Skin epidermis (tissue), 12 donors: ENCODE data around the gene WAPL.
A peak's percentile ranks its signal among the peaks of the same experiment; 100 is the strongest.

Experiments
- H3K27ac ChIP-seq, 21 experiments: fragments of 200-600 bp; sonication (generic) in 11 of 21; one replicate each; pipeline ENCODE4 v1.5.0; 2020; ENCODE audit warnings: mild to moderate bottlenecking in 3 of 21, inconsistent platforms in 2 of 21, moderate library complexity in 2 of 21
- H3K4me3 ChIP-seq, 7 experiments: fragments of 200-600 bp; sonication (generic) in 2 of 7; one replicate each; pipeline ENCODE4 v1.5.0; 2020; ENCODE audit warnings: inconsistent platforms in 2 of 7, mild to moderate bottlenecking in 2 of 7, moderate library complexity in 1 of 7

The WAPL gene

DNA sequence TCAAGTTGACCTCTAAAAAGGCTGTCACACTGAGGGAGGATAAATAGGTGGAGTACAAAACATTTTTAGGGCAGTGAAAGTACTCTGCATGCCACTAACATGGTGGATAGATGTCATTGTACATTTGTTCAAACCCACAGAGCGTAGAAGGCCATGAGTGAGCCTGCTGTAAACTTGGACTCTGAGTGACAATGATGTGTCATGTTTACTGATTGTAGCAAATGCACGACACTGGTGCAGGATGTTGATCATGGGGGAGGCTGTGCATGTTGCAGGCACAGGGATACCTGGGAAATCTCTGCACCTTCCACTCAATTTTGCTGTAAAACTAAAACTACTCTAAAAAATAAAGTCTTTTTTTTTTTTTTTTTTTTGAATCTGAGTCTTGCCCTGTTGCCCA, 102.5 kb downstream of the WAPL start:
- no peak overlapping the region for H3K27ac ChIP-seq
- H3K4me3 ChIP-seq, result no peak overlapping the region

DNA sequence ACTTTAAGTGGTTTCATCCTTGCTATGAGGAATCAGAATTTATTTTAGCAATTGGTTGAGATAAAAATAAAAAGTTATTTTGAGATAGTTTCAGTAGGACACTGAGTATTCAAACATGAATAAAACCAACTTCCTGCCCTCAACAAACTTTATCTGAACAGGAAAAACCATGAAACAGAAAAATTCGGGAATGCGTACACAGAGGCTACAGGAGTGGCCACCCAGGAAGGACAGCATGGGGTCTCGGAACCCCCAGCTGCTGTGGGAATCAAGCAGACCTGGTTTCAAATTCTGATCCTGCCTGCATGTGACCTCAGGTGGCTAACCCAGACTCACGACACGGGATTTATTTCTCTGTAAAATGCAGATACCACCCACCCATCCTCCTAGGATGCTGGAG, 106.0 kb downstream of the WAPL start:
- Histone ChIP-seq H3K4me3 (no peak overlapping the region), H3K27ac (no peak overlapping the region)

DNA sequence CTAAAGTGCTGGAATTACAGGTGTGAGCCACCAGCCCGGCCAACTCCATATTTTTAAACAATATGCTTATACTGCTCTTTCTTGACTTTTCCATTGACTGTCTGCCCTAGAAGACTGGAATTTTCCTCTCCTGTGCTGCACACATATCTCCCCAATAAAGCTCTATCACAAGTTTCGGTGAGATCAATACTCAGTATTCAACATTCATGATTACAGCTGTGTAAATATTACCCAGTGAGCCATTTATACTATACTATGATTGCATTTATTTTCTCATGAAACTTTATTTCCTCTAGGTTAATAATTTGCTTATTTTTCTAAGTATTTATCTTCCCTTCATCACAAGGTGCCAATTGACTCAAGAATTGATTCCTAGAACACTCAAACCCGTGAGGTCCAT, 106.5 kb downstream of the WAPL start:
- Histone ChIP-seq H3K27ac (no peak overlapping the region), H3K4me3 (no peak overlapping the region)

DNA sequence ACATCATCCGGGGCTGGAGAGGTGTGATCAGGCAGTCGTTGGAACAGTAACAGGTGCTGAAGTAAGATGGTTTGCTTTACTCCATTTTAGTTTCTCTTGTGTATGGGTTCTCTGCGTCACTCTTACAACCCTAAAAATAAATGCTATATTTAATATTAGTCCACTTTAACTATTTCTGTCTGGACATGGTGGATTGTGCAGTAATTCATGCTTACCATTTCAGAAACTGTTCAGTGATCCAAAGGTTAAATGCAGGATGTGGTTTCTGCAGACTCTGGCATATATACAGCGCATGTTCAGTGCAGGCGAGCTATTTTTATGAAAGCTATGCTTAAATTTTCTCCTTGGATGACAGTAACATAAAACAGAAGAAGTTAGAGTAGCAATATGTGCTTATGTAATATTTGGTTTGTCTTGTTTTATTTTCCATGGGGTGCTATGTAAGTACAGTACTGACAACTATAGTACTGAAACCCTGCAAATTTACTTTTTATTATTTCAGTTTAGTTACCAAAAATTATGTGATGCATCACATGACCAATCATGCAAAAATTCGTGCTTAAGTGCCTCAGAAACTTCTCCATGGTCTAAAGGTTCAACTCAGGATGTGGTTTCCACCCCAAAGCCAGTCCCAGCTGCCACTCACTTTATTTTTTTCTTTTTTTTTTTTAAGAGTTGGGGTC, 108.4 kb downstream of the WAPL start:
- peak overlapping the region in 7 of 21 experiments; percentile 50 to 83 (median 71) for H3K27ac ChIP-seq
- H3K4me3 ChIP-seq, result no peak overlapping the region

DNA sequence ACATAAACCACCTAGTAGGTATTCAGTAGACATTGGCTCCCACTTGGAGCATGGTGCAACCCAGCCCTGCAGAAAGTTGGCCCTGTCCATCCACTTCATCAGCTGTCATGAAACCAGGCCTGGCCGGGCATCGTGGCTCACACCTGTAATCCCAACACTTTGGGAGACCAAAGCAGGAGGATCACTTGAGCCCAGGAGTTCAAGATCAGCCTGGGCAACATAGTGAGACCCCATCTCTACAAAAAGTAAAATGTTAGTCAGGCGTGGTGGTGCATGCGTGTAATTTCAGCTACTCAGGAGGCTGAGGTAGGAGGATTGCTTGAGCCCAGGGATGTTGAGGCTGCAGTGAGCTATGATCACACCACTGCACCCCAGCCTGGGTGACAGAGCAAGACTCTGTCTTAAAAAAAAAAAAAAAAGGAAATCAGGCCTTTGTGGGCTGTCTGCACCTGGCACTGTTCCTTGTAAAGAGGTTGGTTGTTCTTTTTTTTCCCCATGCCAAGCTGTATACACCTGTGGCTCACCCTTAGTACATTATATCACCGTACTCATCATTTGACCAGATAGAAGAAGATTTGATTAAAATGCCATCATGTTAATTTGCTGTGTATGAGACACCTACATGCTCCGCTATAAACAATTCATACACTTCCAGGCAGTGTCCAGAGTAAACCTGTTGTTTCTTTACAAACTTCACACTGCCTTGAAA, 109.6 kb downstream of the WAPL start:
- no peak overlapping the region for H3K4me3 ChIP-seq
- peak overlapping the region in 14 of 21 experiments; percentile 24 to 83 (median 54) for H3K27ac ChIP-seq

DNA sequence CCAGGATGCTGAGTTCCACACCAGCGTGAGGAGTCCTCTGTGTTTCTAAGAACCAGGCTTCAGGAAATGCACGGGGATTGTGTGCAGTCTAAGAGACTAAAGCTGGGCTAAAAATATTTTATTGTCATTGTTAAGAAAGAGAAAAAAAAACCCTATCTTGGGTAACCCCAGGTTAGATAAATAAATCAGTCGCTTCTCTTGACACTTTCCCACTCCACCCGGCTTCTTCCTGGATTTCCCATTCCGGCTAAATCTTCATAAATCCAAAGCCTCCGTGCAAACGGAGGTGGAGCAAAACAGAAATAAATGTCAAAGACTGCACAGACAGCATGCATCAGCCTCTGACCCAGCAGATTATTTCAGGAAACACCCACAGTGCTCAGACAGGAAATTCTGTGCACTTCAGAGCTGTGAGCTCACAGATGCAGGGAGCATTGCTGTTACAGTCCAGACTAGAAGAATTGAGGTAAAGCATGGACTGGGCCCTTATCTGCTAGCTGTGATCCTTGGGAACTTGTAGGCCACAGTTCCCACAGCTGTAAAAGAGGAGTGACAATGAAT, 110.2 kb downstream of the WAPL start:
- Histone ChIP-seq H3K27ac (peak overlapping the region in 13 of 21 experiments; percentile 24 to 83 (median 50)), H3K4me3 (no peak overlapping the region)

DNA sequence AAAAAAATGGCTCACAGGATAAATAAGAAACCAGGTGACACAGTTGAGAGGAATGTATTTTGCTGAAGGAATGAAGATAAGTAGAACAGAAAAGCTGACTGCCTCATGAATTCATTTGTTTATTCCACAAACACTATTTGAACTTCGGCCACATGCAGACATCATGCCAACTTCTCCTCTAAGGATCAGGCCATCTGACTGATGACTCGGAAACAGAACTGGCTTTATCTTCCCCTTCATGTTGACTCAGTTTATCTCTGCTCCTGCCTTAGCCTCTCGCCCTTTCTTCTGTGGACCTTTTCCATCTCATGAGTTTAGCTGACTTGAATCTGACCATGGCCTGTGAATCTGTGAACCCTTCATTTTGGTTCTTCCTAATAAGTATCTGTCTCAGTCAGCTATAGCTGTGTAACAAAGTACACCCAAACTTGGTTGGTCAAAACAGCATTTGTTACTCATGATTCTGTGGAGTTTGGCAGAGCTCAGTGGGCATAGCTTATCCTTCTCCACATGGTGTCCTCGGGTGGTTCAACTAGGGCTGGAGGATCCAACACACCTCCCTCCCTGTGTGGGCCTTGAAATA, 111.0 kb downstream of the WAPL start:
- Histone ChIP-seq H3K4me3 (no peak overlapping the region), H3K27ac (peak overlapping the region in 10 of 21 experiments; percentile 22 to 83 (median 68))

DNA sequence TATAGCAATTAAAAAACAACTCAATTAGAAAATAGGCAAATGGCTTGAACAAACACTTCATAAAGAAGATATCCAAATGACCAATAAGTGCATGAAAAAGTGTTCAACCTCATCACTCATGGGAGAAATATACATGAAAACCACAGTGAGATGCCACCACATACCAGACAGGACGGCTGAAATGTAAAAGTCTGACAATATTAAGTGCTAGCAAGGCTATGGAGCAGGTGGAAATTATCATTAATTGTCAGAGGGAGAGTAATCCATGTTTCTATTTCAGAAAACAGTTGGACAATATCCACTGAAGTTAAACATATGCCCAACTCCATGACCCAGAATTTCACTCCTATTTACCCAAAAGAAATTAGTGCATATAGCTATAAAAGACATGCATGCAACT, 112.4 kb downstream of the WAPL start:
- H3K27ac ChIP-seq, result no peak overlapping the region
- no peak overlapping the region for H3K4me3 ChIP-seq

DNA sequence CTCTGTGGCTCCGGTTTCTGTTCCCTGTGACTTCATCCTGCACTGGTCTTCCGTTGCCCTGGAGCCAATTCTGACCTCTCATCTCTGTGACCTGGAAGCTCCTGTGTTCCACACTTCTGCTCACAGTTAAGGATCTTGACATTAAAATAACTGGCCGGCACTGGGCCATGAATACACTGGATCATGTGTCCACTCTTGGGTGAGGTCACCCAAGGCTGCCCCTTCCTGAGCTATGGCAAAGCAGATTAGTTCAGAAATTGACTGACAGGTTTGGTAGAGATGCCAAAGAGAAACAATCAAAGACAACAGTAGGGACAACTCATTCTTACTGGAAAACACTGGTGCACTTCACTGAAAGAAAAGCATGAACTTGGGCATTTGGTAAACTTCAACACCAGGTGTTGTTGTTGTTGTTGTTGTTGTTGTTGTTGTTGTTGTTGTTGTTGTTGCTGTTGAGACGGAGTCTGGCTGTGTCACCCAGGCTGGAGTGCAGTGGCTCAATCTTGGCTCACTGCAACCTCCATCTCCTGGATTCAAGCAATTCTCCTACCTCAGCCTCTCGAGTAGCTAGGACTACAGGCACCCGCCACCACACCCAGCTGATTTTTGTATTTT, 118.3 kb downstream of the WAPL start:
- H3K27ac ChIP-seq, result no peak overlapping the region
- no peak overlapping the region for H3K4me3 ChIP-seq

DNA sequence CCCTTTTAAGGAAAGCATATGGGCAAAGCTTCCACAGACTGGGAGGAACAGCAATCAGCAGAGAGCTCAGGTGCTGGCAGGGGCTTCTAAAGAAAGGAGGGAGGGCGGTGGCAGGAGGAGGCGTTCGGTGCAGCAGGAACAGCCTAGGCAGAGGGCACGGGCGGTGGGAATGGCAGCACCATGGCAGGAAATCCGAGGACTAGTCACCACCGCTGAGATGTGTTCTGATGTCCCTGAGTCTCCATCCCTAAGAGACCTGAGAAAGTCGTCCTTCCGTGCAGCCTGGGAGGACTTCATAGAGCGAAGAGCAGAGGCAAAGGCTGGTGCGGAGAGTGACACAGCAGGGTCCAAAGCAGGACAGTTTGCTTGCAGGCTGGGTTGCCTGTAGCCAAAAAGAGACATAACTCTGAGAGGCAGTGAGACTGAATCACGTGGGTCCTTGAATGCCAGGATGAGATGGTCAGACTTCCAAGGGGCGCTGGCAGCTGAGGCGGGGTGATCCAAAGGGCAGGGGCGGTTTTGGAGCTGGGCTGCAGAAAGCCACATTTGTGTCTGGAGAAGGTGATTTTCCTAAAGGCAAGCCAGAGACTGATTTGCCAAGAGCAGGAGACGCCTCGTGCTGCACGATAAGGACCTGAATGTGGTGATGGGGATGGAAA, 119.2 kb downstream of the WAPL start:
- Histone ChIP-seq H3K4me3 (no peak overlapping the region), H3K27ac (peak overlapping the region in 2 of 21 experiments; percentile 12 to 16)

DNA sequence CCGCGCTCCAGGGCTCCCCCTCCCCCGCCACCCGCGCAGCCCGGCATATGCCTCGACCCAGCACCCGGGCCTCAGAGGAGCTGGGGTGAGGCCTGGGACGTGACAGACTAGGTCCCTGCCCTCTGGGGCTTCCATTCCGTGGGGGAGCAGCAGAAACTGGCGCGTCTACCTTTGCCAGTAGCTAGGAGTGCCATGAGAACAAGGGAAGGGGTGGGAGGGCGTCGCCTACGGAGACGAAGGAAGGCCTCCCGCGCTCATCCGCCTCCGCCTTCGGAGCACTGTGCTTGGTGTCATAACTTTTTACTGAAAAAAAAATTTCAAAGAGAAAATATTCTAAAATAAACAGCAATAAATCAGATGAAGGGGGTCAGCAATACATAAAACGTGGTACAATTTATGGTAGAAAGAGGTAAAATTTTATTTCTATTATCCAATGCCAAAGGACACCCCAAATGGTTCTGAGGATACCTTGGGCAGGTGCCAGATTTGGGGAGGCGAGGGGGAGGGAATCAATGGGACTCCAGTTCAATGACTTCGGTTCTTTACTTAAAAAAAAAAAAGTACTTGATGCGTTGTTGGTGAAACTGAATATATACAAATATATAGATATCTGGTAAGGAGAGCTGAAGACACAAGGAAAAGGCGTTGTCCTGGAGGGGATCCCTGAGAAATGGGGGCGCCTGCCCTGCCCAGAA, 119.9 kb downstream of the WAPL start:
- Histone ChIP-seq H3K4me3 (peak overlapping the region; percentile 37 to 66 (median 62)), H3K27ac (peak overlapping the region in 19 of 21 experiments; percentile 41 to 93 (median 84))

DNA sequence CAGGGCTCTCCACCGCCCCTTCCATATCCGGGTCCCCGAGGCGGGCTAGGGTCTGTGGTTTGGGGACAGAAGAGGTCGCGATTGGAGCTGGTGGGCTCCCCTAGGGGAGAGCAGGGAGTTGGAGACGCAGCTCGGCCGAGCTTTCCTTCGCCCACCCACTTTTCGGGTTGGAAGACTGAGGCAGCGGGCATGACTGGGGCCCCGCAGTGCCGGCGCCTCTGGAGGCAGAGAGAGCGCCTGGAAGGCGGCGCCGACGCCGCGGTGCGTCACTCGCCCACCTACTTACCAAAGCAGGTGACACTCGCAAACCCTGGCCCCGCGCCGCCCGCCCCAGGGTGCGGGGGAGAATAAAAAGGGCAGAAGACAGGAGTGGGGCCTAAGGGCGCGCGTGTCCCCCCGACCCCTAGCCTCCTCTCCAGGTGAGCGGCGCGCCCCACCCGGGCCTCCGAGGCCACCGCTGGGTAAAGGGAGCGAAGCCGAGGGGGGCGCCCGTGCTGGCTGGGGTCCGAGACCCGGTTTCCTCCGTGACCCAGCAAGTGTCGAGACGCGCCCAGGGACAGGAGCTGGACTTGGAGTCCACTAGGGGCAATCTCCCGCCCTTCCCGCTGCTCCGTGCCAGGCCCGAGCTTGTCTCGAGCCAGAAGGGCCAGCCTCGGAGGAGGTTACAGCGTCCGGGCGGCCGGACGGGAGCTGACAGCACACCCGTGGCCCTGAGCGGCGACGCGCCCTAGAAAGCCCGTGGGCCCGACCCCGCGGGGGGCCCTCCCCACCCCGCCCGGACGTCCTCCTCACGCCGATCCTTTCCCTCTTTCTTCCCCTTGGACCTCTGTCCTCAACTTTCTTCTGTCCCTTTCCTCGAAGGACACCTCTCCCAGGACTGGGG, 120.6 kb downstream of the WAPL start:
- peak overlapping the region in 20 of 21 experiments; percentile 41 to 93 (median 84) for H3K27ac ChIP-seq

DNA sequence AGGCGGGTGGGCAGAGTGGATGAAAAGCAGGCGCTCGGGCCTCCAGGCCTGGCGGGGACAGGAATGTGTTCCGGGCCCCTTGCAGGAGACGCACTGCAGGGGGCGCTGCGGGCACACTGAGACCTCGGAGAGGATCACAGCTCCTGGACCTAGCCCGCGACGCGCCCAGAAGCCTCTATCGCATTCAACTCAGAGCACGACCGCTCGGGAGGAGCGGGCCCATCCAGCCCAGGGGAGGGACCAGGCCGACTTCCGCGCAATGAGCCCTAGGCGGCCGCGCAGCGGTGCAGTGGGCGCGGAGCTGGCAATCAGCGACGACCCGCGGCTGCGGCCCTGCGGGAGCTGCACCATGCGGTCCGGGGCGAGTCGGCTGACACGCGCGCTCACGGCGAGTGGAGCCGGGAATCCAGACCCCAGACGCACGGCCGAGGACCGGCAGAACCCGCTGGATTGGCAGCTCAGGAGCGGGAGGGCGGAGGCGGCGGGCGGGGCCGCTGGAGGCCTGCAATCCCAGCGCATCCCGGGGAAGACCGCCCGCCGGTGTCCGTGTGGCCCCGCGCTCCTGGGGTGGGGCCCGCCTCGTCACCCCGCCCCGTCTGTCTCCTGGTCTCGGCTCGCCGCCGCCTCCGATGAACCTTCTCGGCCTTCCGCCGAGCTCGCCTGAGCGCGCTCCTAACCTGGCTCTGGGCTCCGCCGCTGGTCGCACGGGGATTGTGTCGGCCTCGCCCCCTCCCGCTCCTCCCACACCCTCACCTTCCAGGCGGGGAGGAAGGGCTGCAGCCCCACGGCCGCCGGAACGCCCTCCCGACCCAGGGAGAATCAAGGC, 121.5 kb downstream of the WAPL start:
- peak overlapping the region; percentile 37 to 66 (median 62) for H3K4me3 ChIP-seq

More for the DNA sequence above, 120.6 kb downstream of the WAPL start:
- H3K4me3 ChIP-seq, result peak overlapping the region; percentile 37 to 66 (median 62)

DNA sequence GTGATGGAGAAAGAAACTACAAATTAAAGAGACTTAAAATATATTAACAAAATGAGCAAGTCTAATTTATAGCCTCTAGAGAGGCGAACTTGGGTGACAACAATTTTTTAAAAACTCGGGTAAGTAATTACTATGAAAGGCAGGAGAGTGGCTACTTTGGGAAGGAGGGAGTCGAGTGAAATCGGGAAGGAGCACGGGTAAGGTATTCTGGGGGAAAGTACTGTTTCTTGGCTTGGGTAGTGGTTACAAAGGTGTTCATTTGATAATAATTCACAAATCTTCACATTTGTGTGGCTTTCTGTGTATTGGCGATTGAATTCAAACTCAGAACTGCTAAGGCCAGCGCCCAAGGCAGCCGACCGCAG, 122.1 kb downstream of the WAPL start:
- Histone ChIP-seq H3K27ac (peak overlapping the region in 19 of 21 experiments; percentile 41 to 93 (median 84)), H3K4me3 (peak overlapping the region in 6 of 7 experiments; percentile 60 to 66 (median 62))

More for the DNA sequence above, 121.5 kb downstream of the WAPL start:
- H3K27ac ChIP-seq, result peak overlapping the region; percentile 41 to 93 (median 84)

DNA sequence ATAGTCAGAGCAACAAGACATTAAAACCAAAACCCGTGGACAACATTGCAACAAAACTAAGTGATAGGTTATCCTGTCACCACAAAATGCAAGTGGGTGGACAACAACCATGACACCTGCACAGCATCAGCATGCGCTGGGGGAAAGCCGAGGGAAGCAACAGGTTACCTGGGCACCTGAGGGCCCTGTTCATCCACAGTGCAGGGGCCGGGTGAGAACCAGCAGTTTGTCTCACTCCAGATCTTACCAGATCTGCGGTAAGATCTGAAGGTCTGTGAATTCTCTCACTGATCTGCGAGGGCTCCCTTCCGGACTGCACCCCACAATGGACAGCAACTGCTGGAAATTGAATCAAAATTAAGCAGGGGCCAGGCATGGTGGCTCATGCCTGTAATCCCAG, 124.5 kb downstream of the WAPL start:
- H3K27ac ChIP-seq, result no peak overlapping the region
- no peak overlapping the region for H3K4me3 ChIP-seq

DNA sequence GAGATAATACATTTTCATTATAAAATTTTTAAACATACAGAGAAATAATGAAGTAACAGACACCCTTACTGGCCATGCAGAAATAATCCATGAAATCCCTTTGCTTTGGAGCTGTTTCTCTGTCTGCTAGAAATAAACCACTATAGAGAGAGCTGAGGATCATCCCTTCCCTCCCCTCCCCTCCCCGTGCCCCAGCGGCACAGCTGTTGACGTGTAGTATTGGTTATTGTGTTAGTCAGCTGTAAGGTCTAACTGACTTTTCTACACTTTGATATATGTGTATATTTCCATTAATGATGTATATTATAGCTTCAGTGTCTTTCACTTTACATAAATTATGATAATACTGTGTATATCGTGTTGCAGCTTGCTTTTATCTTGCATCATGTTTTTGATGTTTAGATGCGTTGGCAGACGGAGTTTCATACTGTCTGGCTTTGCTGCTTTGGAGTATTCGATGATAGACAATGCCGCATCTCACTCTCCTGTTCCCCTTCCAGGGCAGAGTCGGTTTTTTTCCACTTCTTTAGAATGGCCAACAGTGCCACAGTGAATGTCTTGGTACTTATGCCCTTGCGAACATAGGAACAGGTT, 127.6 kb downstream of the WAPL start:
- H3K4me3 ChIP-seq, result no peak overlapping the region

DNA sequence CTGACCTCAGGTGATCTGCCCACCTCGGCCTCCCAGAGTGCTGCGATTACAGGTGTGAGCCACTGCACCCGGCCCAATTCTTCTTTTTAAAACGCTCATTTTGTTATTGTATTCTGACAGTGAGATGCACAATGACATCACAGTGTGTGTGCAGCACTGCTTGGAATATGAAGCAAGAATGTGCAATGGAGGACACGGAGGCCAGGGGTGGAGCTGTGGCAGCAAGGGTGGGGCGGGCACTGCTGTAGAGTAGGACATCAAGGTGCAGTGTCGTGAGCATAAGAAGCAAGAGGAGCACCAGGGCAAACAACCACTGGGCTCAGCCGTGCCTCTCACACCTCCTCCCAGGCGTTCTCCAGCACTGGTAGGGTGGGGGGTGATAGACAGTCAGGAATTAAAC, 128.2 kb downstream of the WAPL start:
- H3K4me3 ChIP-seq, result no peak overlapping the region
- H3K27ac ChIP-seq, result peak overlapping the region in 4 of 21 experiments; percentile 8 to 36 (median 18)

More for the DNA sequence above, 127.6 kb downstream of the WAPL start:
- H3K27ac ChIP-seq, result peak overlapping the region in 9 of 21 experiments; percentile 8 to 71 (median 42)
